Measurements from ENCODE around the gene GSTO2.

GSTO2 gene

DNA sequence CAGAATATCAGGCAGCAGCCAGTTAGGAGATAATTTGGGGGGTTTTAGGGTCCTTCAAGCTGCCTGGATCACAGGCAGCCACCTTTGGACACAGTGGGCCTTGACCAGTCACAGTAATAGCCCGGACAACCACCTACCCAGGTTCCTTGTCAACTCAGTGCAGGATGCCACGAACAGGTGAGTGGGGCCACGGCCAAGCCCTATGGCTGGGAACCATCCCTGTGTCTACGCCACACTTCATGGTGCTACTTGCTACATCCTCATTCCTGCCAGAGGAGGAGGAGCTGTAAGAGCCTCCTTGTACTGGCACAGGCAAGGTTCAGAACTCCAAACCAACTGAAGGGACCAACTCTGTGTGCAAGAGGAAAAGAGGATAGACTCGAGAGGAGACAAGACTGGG is 49.3 kb downstream of the GSTO2 start:
- no peak overlapping the region for H3K4me3 ChIP-seq (ENCODE audit: low read depth, low read length)
- in situ Hi-C loops (cut with HindIII; ENCODE audit: low sequenced_read_pairs), result no loop called here
- TF ChIP-seq, protein P1, sequence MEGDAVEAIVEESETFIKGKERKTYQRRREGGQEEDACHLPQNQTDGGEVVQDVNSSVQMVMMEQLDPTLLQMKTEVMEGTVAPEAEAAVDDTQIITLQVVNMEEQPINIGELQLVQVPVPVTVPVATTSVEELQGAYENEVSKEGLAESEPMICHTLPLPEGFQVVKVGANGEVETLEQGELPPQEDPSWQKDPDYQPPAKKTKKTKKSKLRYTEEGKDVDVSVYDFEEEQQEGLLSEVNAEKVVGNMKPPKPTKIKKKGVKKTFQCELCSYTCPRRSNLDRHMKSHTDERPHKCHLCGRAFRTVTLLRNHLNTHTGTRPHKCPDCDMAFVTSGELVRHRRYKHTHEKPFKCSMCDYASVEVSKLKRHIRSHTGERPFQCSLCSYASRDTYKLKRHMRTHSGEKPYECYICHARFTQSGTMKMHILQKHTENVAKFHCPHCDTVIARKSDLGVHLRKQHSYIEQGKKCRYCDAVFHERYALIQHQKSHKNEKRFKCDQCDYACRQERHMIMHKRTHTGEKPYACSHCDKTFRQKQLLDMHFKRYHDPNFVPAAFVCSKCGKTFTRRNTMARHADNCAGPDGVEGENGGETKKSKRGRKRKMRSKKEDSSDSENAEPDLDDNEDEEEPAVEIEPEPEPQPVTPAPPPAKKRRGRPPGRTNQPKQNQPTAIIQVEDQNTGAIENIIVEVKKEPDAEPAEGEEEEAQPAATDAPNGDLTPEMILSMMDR (IDR thresholded peaks at IDR 0.05; ENCODE audit: low read depth, low read length), result no peak
- no peak for DNase-seq (ENCODE audit: low read depth, low spot score)

DNA sequence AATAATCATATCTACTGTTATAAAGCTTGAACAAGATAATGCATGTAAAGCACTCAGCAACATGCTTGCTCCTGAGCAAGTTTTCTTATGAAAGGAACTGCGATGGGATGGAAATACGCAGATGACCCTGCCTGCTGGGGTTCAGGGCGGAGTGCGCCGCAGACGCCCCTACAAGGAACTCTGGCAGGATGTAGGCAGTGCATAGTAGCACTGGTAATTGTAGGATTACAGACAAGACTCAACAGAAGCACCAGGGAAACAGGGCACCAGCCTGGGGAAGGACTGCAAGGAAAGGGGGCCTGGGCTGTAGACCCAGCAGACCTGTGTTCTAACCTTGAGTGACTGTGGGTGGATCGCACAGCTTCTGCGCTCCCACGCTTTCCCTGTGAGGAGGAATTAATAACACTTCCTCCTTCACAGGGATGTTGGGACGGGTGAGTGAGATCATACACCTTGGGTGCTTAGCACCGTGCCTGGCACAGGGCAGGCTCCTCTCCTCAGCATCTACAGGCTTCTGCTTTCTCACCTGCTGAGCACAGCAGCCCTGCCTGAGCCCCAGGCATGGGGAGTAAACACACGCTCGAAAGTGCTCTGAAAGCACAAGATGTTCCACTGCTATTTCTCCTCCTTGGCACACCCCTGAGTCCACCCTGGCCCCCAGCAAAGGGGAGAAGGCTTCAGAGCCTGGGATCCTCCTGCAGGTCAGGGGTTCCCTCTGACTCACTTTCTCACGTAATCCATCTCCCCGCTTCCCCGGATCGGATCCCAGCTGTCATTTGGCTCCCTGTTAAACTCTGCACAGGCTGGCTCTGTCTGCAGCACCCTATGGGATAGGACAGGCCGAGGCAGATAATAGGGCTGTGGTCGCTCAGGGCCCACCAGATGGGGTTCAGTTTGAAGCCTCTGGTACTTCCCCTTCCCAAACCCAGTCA is 50.1 kb downstream of the GSTO2 start:
- TF ChIP-seq, protein P1 (IDR thresholded peaks at IDR 0.05; ENCODE audit: low read depth, low read length), result no peak
- DNase-seq (ENCODE audit: low read depth, low spot score), result peak; percentile 67
- in situ Hi-C loops (cut with HindIII; ENCODE audit: low sequenced_read_pairs), result no loop called here
- no peak overlapping the region for H3K4me3 ChIP-seq (ENCODE audit: low read depth, low read length)

DNA sequence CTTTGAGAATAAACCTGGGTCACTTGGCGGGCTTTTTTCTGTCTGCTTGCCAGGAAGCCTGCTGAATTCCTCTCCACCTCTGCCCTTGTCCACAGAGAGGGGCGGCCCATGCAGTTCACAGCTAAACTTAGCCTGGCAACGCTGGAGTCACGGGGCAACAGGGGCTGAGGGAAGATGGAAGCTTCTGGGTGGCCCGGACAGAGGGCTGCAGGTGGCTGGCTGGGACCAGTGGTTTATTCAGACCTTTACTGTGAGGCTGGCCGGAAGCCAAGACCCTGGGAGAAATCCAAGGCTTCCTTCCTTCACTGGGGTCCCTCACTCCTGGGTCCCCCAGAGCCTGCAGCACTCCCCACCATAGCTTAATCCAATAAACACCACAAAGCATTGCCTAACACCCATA is 52.2 kb downstream of the GSTO2 start:
- in situ Hi-C loops (cut with HindIII; ENCODE audit: low sequenced_read_pairs), result no loop called here
- no peak overlapping the region for H3K4me3 ChIP-seq (ENCODE audit: low read depth, low read length)
- TF ChIP-seq, protein P1 (IDR thresholded peaks at IDR 0.05; ENCODE audit: low read depth, low read length), result no peak
- DNase-seq (ENCODE audit: low read depth, low spot score), result no peak

DNA sequence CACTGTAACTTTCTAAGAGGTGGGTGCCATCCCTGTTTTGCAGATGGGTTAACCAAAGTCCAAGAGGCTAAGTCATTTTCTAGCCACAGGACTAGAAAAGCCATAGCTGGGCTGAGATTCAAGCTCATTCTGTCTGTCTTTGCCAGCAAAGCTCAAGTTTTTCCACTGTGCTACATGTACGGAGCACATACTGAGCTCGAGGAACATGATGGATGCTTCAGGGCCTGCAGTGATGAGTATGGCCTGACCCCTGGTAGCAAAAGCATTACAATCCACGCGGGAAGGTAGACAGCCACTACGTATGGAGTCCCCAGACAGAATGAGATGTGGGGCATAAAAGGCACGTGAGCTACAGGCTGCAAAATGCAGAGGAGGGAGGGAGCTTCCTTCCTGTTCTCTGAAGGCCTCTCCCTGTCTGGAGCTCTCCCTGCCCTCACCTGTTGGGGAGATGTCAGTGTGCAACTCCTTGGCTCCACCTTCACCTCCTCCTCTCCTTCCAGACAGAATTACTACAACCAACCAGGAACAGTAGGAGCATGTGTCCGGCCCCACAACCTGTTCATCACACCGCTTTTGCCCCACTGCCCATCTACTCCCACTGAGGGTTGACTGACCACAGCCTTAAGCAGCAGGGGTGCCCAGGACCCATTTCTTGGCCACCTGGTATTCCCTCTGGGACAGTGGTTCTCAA is 52.9 kb downstream of the GSTO2 start:
- H3K4me3 ChIP-seq (ENCODE audit: low read depth, low read length), result no peak overlapping the region
- in situ Hi-C loops (cut with HindIII; ENCODE audit: low sequenced_read_pairs), result no loop called here
- TF ChIP-seq, protein P1 (IDR thresholded peaks at IDR 0.05; ENCODE audit: low read depth, low read length), result no peak
- no peak for DNase-seq (ENCODE audit: low read depth, low spot score)

DNA sequence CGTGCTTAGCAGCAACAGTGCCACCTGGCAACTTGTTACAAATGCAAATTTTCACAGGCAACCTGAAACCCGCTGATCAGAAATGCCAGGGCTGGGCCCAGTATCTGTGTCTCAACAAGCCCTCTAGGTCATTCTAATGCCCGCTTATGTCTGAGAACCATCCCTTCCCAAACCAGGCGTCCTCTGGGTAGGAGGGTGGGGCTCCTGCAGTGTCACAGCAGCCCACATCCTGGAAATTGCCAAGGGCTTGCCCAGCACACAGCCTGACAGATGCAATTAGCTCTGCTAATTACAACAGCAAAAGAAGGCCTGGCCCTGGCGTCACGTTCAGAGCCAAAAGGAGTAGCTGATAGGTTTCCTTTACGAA is 53.4 kb downstream of the GSTO2 start:
- no peak overlapping the region for H3K4me3 ChIP-seq (ENCODE audit: low read depth, low read length)
- no peak for DNase-seq (ENCODE audit: low read depth, low spot score)
- TF ChIP-seq, protein P1 (IDR thresholded peaks at IDR 0.05; ENCODE audit: low read depth, low read length), result no peak
- in situ Hi-C loops (cut with HindIII; ENCODE audit: low sequenced_read_pairs), result no loop called here

DNA sequence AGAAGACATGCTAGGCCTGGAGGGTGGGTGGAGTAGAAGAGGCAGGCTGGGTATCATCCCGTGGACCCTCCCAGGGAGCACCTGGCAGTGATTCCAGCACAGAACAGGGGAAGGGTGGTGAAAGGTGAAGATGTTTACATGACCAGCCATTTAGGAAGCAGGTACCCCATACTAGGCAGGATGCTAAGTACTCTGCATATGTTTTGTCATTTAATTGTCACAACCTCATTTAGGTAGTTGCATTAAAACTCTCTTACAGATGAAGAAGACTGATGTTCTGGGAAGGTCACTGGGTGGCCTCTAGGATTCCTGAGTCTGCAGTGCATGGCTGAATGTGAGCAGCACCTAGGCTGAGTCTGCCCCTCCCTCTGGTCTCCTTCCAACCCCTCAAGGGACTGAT is 54.1 kb downstream of the GSTO2 start:
- no peak for DNase-seq (ENCODE audit: low read depth, low spot score)
- no peak overlapping the region for H3K4me3 ChIP-seq (ENCODE audit: low read depth, low read length)
- in situ Hi-C loops (cut with HindIII; ENCODE audit: low sequenced_read_pairs), result no loop called here
- TF ChIP-seq, protein P1 (IDR thresholded peaks at IDR 0.05; ENCODE audit: low read depth, low read length), result no peak

Measured in astrocyte of the spinal cord (primary cell).